Astrocyte (in vitro differentiated cells and primary cell): ENCODE data around the gene ACOX3. TPM values are rescaled to one million over a fixed set of nuclear protein-coding genes. Genes with fewer than 3 reads are reported as not detected.

Source experiments
- DNase-seq: peaks from one replicate; pipeline ENCODE4 v3.0.0-alpha.2; 2010; ENCODE audit warnings: low read depth
- FAIRE-seq: peaks from 2 replicates; lab custom pipeline; 2011; peaks lifted over from hg19 to GRCh38; lab: Jason Lieb, UNC
- H2AFZ ChIP-seq: 2 replicates; pipeline ENCODE4 v1.6.0; 2012; ENCODE audit warnings: low read depth, low read length, inconsistent platforms
- H3K27ac ChIP-seq: 2 replicates; pipeline ENCODE4 v1.5.1; 2011; ENCODE audit warnings: low read depth, low read length, inconsistent platforms
- H3K27me3 ChIP-seq: 2 replicates; pipeline ENCODE4 v1.6.0; 2011; ENCODE audit warnings: low read length, inconsistent platforms; ENCODE audit not compliant: insufficient read depth
- H3K36me3 ChIP-seq: 2 replicates; pipeline ENCODE4 v1.5.1; 2011; ENCODE audit warnings: low read length, inconsistent platforms; ENCODE audit not compliant: insufficient read depth
- H3K4me1 ChIP-seq: 2 replicates; pipeline ENCODE4 v1.5.1; 2011; ENCODE audit warnings: low read length, inconsistent platforms; ENCODE audit not compliant: insufficient read depth
- H3K4me2 ChIP-seq: 2 replicates; pipeline ENCODE4 v1.6.0; 2012; ENCODE audit warnings: low read length, inconsistent platforms
- H3K4me3 ChIP-seq: 2 replicates; pipeline ENCODE4 v1.5.1; 2011; ENCODE audit warnings: low read depth, mild to moderate bottlenecking, low read length, inconsistent platforms; ENCODE audit not compliant: insufficient read depth
- H3K79me2 ChIP-seq: 2 replicates; pipeline ENCODE4 v1.6.0; 2012; ENCODE audit warnings: mild to moderate bottlenecking, low read length, inconsistent platforms; ENCODE audit not compliant: insufficient read depth
- H3K9ac ChIP-seq: 2 replicates; pipeline ENCODE4 v1.6.0; 2012; ENCODE audit warnings: mild to moderate bottlenecking, low read length, inconsistent platforms
- H3K9me3 ChIP-seq: 2 replicates; pipeline ENCODE4 v1.5.1; 2012; ENCODE audit warnings: low read depth, mild to moderate bottlenecking, low read length, inconsistent platforms; ENCODE audit not compliant: insufficient read depth
- H4K20me1 ChIP-seq: 2 replicates; pipeline ENCODE4 v1.6.0; 2012; ENCODE audit warnings: low read length, inconsistent platforms; ENCODE audit not compliant: insufficient read depth
- H3K27ac Mint-ChIP-seq: one replicate; pipeline ENCODE4 v1.8.0; 2021; ENCODE audit warnings: mild to moderate bottlenecking, mixed read lengths; ENCODE audit not compliant: unreplicated experiment
- H3K27me3 Mint-ChIP-seq: one replicate; pipeline ENCODE4 v1.8.0; 2021; ENCODE audit warnings: low read depth, mixed read lengths; ENCODE audit not compliant: unreplicated experiment
- H3K36me3 Mint-ChIP-seq: one replicate; pipeline ENCODE4 v1.8.0; 2021; ENCODE audit warnings: low read depth, mixed read lengths; ENCODE audit not compliant: unreplicated experiment
- H3K4me1 Mint-ChIP-seq: one replicate; pipeline ENCODE4 v1.8.0; 2021; ENCODE audit warnings: low read depth, mixed read lengths; ENCODE audit not compliant: unreplicated experiment
- H3K4me3 Mint-ChIP-seq: one replicate; pipeline ENCODE4 v1.8.0; 2021; ENCODE audit warnings: mild to moderate bottlenecking, moderate library complexity, mixed read lengths; ENCODE audit not compliant: unreplicated experiment
- H3K9me3 Mint-ChIP-seq: one replicate; pipeline ENCODE4 v1.8.0; 2021; ENCODE audit warnings: mild to moderate bottlenecking, mixed read lengths; ENCODE audit not compliant: unreplicated experiment
- CTCF ChIP-seq: IDR thresholded peaks from 2 replicates; pipeline ENCODE4 v1.5.1; 2011; ENCODE audit warnings: low read depth, mild to moderate bottlenecking, inconsistent platforms, low read length, moderate library complexity; ENCODE audit not compliant: insufficient read depth
- EZH2 ChIP-seq: IDR thresholded peaks from 2 replicates; pipeline ENCODE4 v1.6.1; 2012; ENCODE audit warnings: mild to moderate bottlenecking, low read length, inconsistent platforms; ENCODE audit not compliant: insufficient read depth
- total RNA-seq: library from RNA; stranded (reverse); gene quantifications from 2 replicates; pipeline ENCODE4 v1.2.1, GENCODE V29; 2021

The ACOX3 gene
- total RNA-seq, 1 donor from 2014 or later = 45.6 TPM

GRCh38 chr4:8378776-8379175, 61.7 kb downstream of the ACOX3 start:
- TF ChIP-seq EZH2 (no peak), CTCF (no peak)
- H3K27me3 Mint-ChIP-seq = no peaks in the 10 kb centered on the region
- FAIRE-seq (no peak), DNase-seq (no peak)
- no peaks in the 10 kb centered on the region for H3K27me3 ChIP-seq
- H3K4me1 Mint-ChIP-seq = peaks cover 3% of the 10 kb centered on the region
- H2AFZ ChIP-seq = no peak overlapping the region
- H4K20me1 ChIP-seq = peaks cover 9% of the 10 kb centered on the region
- no peak overlapping the region for H3K4me3 ChIP-seq
- no peaks in the 10 kb centered on the region for H3K79me2 ChIP-seq
- peaks cover 3% of the 10 kb centered on the region for H3K4me1 ChIP-seq
- H3K4me3 Mint-ChIP-seq = no peak overlapping the region
- H3K36me3 Mint-ChIP-seq = peaks cover 5% of the 10 kb centered on the region
- no peaks in the 10 kb centered on the region for H3K9me3 ChIP-seq
- no peak overlapping the region for H3K27ac ChIP-seq
- no peaks in the 10 kb centered on the region for H3K36me3 ChIP-seq
- H3K9ac ChIP-seq = no peak overlapping the region
- H3K9me3 Mint-ChIP-seq = no peaks in the 10 kb centered on the region
- H3K27ac Mint-ChIP-seq = no peak overlapping the region
- no peak overlapping the region for H3K4me2 ChIP-seq

GRCh38 chr4:8378101-8378724, 62.3 kb downstream of the ACOX3 start:
- no peak overlapping the region for H3K4me3 Mint-ChIP-seq
- H3K36me3 Mint-ChIP-seq = peaks cover 6% of the 10 kb centered on the region
- no peak overlapping the region for H3K4me2 ChIP-seq
- peaks cover 3% of the 10 kb centered on the region for H3K4me1 ChIP-seq
- no peak overlapping the region for H2AFZ ChIP-seq
- H3K4me1 Mint-ChIP-seq = no peaks in the 10 kb centered on the region
- FAIRE-seq = no peak
- TF ChIP-seq EZH2 = no peak
- no peak for TF ChIP-seq CTCF
- H3K79me2 ChIP-seq = no peaks in the 10 kb centered on the region
- H3K27me3 Mint-ChIP-seq = no peaks in the 10 kb centered on the region
- H3K9me3 ChIP-seq = no peaks in the 10 kb centered on the region
- no peaks in the 10 kb centered on the region for H3K36me3 ChIP-seq
- no peak overlapping the region for H3K27ac ChIP-seq
- H3K27ac Mint-ChIP-seq = no peak overlapping the region
- no peak overlapping the region for H3K4me3 ChIP-seq
- H3K9ac ChIP-seq = no peak overlapping the region
- no peaks in the 10 kb centered on the region for H3K9me3 Mint-ChIP-seq
- no peak for DNase-seq
- no peaks in the 10 kb centered on the region for H3K27me3 ChIP-seq
- peaks cover 3% of the 10 kb centered on the region for H4K20me1 ChIP-seq
